ENCODE results near the gene ESX1. TPM values are rescaled to one million over a fixed set of nuclear protein-coding genes. Genes with fewer than 3 reads are reported as not detected.

ESX1 gene
- total RNA-seq, 1 donor from 2014 or later: not detected

DNA sequence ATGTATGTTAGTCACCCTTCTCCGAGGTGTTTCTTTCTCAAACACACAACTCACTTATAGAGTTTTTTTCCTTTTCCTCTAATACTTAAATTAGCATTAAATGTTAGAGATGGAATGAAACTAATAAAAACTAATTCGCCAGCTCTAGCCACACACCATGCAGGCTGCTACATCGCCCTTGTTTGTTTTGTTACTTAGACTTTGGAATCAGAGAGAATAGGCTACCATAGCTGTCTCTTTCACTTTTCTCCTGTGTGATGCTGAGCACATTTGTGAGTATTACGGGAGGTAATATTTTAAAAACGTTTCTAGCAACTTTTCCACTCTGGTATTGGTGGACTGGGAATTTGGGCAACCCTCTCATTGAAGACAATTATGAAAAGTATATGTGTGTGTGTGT, 43.5 kb downstream of the ESX1 start:
- H3K9me3 Mint-ChIP-seq (ENCODE audit: unreplicated experiment): peaks cover 2% of the 10 kb centered on the region
- no peak for DNase-seq
- no peak overlapping the region for H3K27ac Mint-ChIP-seq (ENCODE audit: unreplicated experiment)
- TF ChIP-seq, protein P1, sequence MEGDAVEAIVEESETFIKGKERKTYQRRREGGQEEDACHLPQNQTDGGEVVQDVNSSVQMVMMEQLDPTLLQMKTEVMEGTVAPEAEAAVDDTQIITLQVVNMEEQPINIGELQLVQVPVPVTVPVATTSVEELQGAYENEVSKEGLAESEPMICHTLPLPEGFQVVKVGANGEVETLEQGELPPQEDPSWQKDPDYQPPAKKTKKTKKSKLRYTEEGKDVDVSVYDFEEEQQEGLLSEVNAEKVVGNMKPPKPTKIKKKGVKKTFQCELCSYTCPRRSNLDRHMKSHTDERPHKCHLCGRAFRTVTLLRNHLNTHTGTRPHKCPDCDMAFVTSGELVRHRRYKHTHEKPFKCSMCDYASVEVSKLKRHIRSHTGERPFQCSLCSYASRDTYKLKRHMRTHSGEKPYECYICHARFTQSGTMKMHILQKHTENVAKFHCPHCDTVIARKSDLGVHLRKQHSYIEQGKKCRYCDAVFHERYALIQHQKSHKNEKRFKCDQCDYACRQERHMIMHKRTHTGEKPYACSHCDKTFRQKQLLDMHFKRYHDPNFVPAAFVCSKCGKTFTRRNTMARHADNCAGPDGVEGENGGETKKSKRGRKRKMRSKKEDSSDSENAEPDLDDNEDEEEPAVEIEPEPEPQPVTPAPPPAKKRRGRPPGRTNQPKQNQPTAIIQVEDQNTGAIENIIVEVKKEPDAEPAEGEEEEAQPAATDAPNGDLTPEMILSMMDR (IDR thresholded peaks at IDR 0.05; ENCODE audit: partially characterized antibody, unreplicated experiment): no peak
- H3K27me3 Mint-ChIP-seq (ENCODE audit: unreplicated experiment): peaks cover 3% of the 10 kb centered on the region
- no peaks in the 10 kb centered on the region for H3K4me1 Mint-ChIP-seq (ENCODE audit: low read depth, unreplicated experiment)
- no peak overlapping the region for H3K4me3 Mint-ChIP-seq (ENCODE audit: unreplicated experiment)
- no peaks in the 10 kb centered on the region for H3K36me3 Mint-ChIP-seq (ENCODE audit: unreplicated experiment)

DNA sequence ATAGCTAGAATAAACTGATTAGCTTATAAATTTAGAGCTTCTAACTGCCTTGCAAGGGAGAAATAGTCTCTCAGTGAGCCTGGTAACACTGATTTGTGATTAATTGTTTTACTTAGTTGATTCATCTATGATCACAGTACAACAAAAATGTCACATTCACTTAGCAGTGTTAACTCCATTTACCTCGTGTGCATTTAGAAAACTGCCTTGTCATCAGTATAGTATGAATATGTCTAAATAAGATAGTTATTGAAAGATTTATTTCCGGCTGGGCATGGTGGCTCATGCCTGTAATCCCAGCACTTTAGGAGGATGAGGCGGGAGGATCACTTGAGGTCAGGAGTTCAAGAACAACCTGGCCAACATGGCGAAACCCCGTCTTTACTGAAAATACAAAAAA, 49.2 kb downstream of the ESX1 start:
- Mint-ChIP-seq H3K27ac (ENCODE audit: unreplicated experiment) (no peak overlapping the region), H3K27me3 (ENCODE audit: unreplicated experiment) (no peaks in the 10 kb centered on the region), H3K4me1 (ENCODE audit: low read depth, unreplicated experiment) (no peaks in the 10 kb centered on the region), H3K9me3 (ENCODE audit: unreplicated experiment) (no peaks in the 10 kb centered on the region), H3K4me3 (ENCODE audit: unreplicated experiment) (no peak overlapping the region), H3K36me3 (ENCODE audit: unreplicated experiment) (no peaks in the 10 kb centered on the region)
- no peak for DNase-seq
- TF ChIP-seq, protein P1 (IDR thresholded peaks at IDR 0.05; ENCODE audit: partially characterized antibody, unreplicated experiment): no peak

Other genes starting within 250 kb of the ESX1 start
- not detected for gene H2BW1, start 241.2 kb downstream of the ESX1 start, total RNA-seq (ENCODE audit: unreplicated experiment)
- gene H2BW2, start 215.0 kb downstream of the ESX1 start, total RNA-seq (ENCODE audit: unreplicated experiment): not detected
- gene TMSB15C, start 178.7 kb downstream of the ESX1 start, total RNA-seq (ENCODE audit: unreplicated experiment): 30.1 TPM
- 12.1 TPM for gene ZCCHC18, start 142.4 kb downstream of the ESX1 start, total RNA-seq (ENCODE audit: unreplicated experiment)
- gene SLC25A53, start 97.9 kb downstream of the ESX1 start, total RNA-seq (ENCODE audit: unreplicated experiment): 5.7 TPM
- 14.9 TPM for gene FAM199X, start 88.5 kb downstream of the ESX1 start, total RNA-seq (ENCODE audit: unreplicated experiment)

Data from glutamatergic neuron (in vitro differentiated cells).